Measurements from ENCODE around the gene FAM117B. TPM values are rescaled to one million over a fixed set of nuclear protein-coding genes. Genes with fewer than 3 reads are reported as not detected.

FAM117B gene
- 1 to 10 TPM; 5.9 to 6.4 TPM for total RNA-seq
- 8.0 TPM for polyA plus RNA-seq

GRCh38 chr2:202634556-202635427 is at the start of gene FAM117B:
FAM117B (plus strand) TSS chr2:202634969; CDS start chr2:202635188, 219 bp downstream.
- no peaks in the 10 kb centered on the region for H3K9me3 Mint-ChIP-seq
- H3K4me3 Mint-ChIP-seq, result peak within 1 kb of the TSS; percentile 90 to 100 (median 98)
- ChIA-PET CTCF (interaction anchor here (0.6 to 2.5 kb wide), 6 partner anchors 8 to 107 kb away, joined by 3 to 9 read pairs (median 4); no protein-coding TSS in a partner anchor), POLR2A (interaction anchor here (0.5 to 2.0 kb wide), 12 partner anchors 8 to 1381 kb away, joined by 3 to 21 read pairs (median 5); partner anchors contain the start of genes CARF and WDR12)
- Histone ChIP-seq H3K27me3 (ENCODE audit: insufficient read depth, low read length, poor library complexity, severe bottlenecking) (no peaks in the 10 kb centered on the region), H3K4me1 (ENCODE audit: insufficient read depth, low read length) (peaks cover 45% of the 10 kb centered on the region), H3K27ac (ENCODE audit: low read depth, low read length) (peak within 1 kb of the TSS; percentile 73), H3K36me3 (ENCODE audit: insufficient read depth, low read length) (no peaks in the 10 kb centered on the region), H3K4me3 (ENCODE audit: low read length) (peak within 1 kb of the TSS; percentile 79), H3K9me3 (ENCODE audit: low read length) (no peaks in the 10 kb centered on the region)
- H3K36me3 Mint-ChIP-seq, result peaks cover 0 to 16% (median 0%) of the 10 kb centered on the region in 3 donors
- peak within 1 kb of the TSS; percentile 89 to 99 (median 98) for H3K27ac Mint-ChIP-seq
- peaks cover 43 to 55% (median 45%) of the 10 kb centered on the region in 3 donors for H3K4me1 Mint-ChIP-seq
- H3K27me3 Mint-ChIP-seq, result no peaks in the 10 kb centered on the region
- DNase-seq, result peak; percentile 96 to 99 (median 97)

GRCh38 chr2:202588647-202589581 is 45.9 kb upstream of the FAM117B start:
- ChIA-PET CTCF (interaction anchor here (0.6 to 5.0 kb wide), 27 partner anchors 10 to 837 kb away, joined by 3 to 39 read pairs (median 4); partner anchors contain the start of genes CARF, CYP20A1, FAM117B and ICA1L), POLR2A (interaction anchor here (0.6 to 1.4 kb wide), 3 partner anchors 10 to 120 kb away, joined by 3 to 10 read pairs (median 7); partner anchors contain the start of gene FAM117B)
- peak; percentile 39 to 80 (median 66) for DNase-seq
- Histone ChIP-seq H3K27me3 (ENCODE audit: insufficient read depth, low read length, poor library complexity, severe bottlenecking) (no peaks in the 10 kb centered on the region), H3K4me1 (ENCODE audit: insufficient read depth, low read length) (peaks cover 8% of the 10 kb centered on the region), H3K27ac (ENCODE audit: low read depth, low read length) (no peak overlapping the region), H3K36me3 (ENCODE audit: insufficient read depth, low read length) (no peaks in the 10 kb centered on the region), H3K9me3 (ENCODE audit: low read length) (no peaks in the 10 kb centered on the region), H3K4me3 (ENCODE audit: low read length) (no peak overlapping the region)
- Mint-ChIP-seq H3K27ac (peak overlapping the region in 1 of 8 donors; percentile 12), H3K4me1 (peaks cover 4 to 10% (median 7%) of the 10 kb centered on the region in 3 donors), H3K9me3 (no peaks in the 10 kb centered on the region), H3K27me3 (no peaks in the 10 kb centered on the region), H3K36me3 (peaks cover 0 to 3% (median 0%) of the 10 kb centered on the region in 3 donors), H3K4me3 (peak overlapping the region in 4 of 7 donors; percentile 19 to 69 (median 30))

GRCh38 chr2:202589582-202589949 is 45.2 kb upstream of the FAM117B start:
- no peaks in the 10 kb centered on the region for H3K9me3 ChIP-seq (ENCODE audit: low read length)
- Mint-ChIP-seq H3K4me1 (peaks cover 4 to 10% (median 7%) of the 10 kb centered on the region in 3 donors), H3K9me3 (no peaks in the 10 kb centered on the region), H3K27ac (no peak overlapping the region), H3K27me3 (no peaks in the 10 kb centered on the region), H3K4me3 (no peak overlapping the region), H3K36me3 (no peaks in the 10 kb centered on the region)
- ChIA-PET POLR2A (interaction anchor here (1.4 kb wide), 1 partner anchor 46 kb away, joined by 7 read pairs; the partner anchor contains the start of gene FAM117B), CTCF (interaction anchor here (0.8 to 5.0 kb wide), 11 partner anchors 9 to 649 kb away, joined by 3 to 39 read pairs (median 6); partner anchors contain the start of genes CYP20A1, FAM117B and ICA1L)
- DNase-seq, result no peak
- no peak overlapping the region for H3K4me3 ChIP-seq (ENCODE audit: low read length)
- H3K27ac ChIP-seq (ENCODE audit: low read depth, low read length), result no peak overlapping the region
- peaks cover 8% of the 10 kb centered on the region for H3K4me1 ChIP-seq (ENCODE audit: insufficient read depth, low read length)
- H3K27me3 ChIP-seq (ENCODE audit: insufficient read depth, low read length, poor library complexity, severe bottlenecking), result no peaks in the 10 kb centered on the region
- H3K36me3 ChIP-seq (ENCODE audit: insufficient read depth, low read length), result no peaks in the 10 kb centered on the region

GRCh38 chr2:202592566-202592965 is 42.2 kb upstream of the FAM117B start:
- Histone ChIP-seq H3K36me3 (ENCODE audit: insufficient read depth, low read length) (no peaks in the 10 kb centered on the region), H3K4me1 (ENCODE audit: insufficient read depth, low read length) (peaks cover 8% of the 10 kb centered on the region), H3K4me3 (ENCODE audit: low read length) (no peak overlapping the region), H3K27ac (ENCODE audit: low read depth, low read length) (no peak overlapping the region), H3K9me3 (ENCODE audit: low read length) (no peaks in the 10 kb centered on the region), H3K27me3 (ENCODE audit: insufficient read depth, low read length, poor library complexity, severe bottlenecking) (no peaks in the 10 kb centered on the region)
- no peak for DNase-seq
- Mint-ChIP-seq H3K9me3 (no peaks in the 10 kb centered on the region), H3K4me1 (peaks cover 4 to 10% (median 7%) of the 10 kb centered on the region in 3 donors), H3K36me3 (no peaks in the 10 kb centered on the region), H3K27ac (no peak overlapping the region), H3K27me3 (no peaks in the 10 kb centered on the region), H3K4me3 (no peak overlapping the region)
- ChIA-PET CTCF (no interaction called here), POLR2A (no interaction called here)

- ChIA-PET POLR2A (interaction anchor here (0.6 to 0.7 kb wide), 2 partner anchors 11 to 163 kb away, joined by 7 to 10 read pairs; no protein-coding TSS in a partner anchor), CTCF (interaction anchor here (1.8 kb wide), 1 partner anchor 10 kb away, joined by 10 read pairs; no protein-coding TSS in a partner anchor)
- Mint-ChIP-seq H3K27me3 (no peaks in the 10 kb centered on the region), H3K36me3 (no peaks in the 10 kb centered on the region), H3K9me3 (no peaks in the 10 kb centered on the region), H3K27ac (no peak overlapping the region), H3K4me3 (no peak overlapping the region), H3K4me1 (peaks cover 0 to 4% (median 0%) of the 10 kb centered on the region in 3 donors)
- no peaks in the 10 kb centered on the region for H3K4me1 ChIP-seq (ENCODE audit: insufficient read depth, low read length)
- H3K36me3 ChIP-seq (ENCODE audit: insufficient read depth, low read length), result no peaks in the 10 kb centered on the region
- H3K27me3 ChIP-seq (ENCODE audit: insufficient read depth, low read length, poor library complexity, severe bottlenecking), result no peaks in the 10 kb centered on the region
- DNase-seq, result no peak
- H3K27ac ChIP-seq (ENCODE audit: low read depth, low read length), result no peak overlapping the region
- H3K4me3 ChIP-seq (ENCODE audit: low read length), result no peak overlapping the region
- H3K9me3 ChIP-seq (ENCODE audit: low read length), result no peaks in the 10 kb centered on the region
These were observed 35.7 kb upstream of the FAM117B start for GRCh38 chr2:202599105-202599504.

GRCh38 chr2:202599911-202600310 is 34.9 kb upstream of the FAM117B start:
- Histone ChIP-seq H3K4me3 (ENCODE audit: low read length) (no peak overlapping the region), H3K27me3 (ENCODE audit: insufficient read depth, low read length, poor library complexity, severe bottlenecking) (no peaks in the 10 kb centered on the region), H3K27ac (ENCODE audit: low read depth, low read length) (no peak overlapping the region), H3K4me1 (ENCODE audit: insufficient read depth, low read length) (no peaks in the 10 kb centered on the region), H3K9me3 (ENCODE audit: low read length) (no peaks in the 10 kb centered on the region), H3K36me3 (ENCODE audit: insufficient read depth, low read length) (no peaks in the 10 kb centered on the region)
- ChIA-PET CTCF (no interaction called here), POLR2A (no interaction called here)
- Mint-ChIP-seq H3K9me3 (no peaks in the 10 kb centered on the region), H3K27me3 (no peaks in the 10 kb centered on the region), H3K36me3 (no peaks in the 10 kb centered on the region), H3K27ac (no peak overlapping the region), H3K4me3 (no peak overlapping the region), H3K4me1 (peaks cover 0 to 4% (median 0%) of the 10 kb centered on the region in 3 donors)
- no peak for DNase-seq

GRCh38 chr2:202604699-202605098 is 30.1 kb upstream of the FAM117B start:
- no peak overlapping the region for H3K27ac ChIP-seq (ENCODE audit: low read depth, low read length)
- no peak overlapping the region for H3K4me3 ChIP-seq (ENCODE audit: low read length)
- Mint-ChIP-seq H3K4me1 (peaks cover 0 to 4% (median 0%) of the 10 kb centered on the region in 3 donors), H3K4me3 (no peak overlapping the region), H3K27me3 (no peaks in the 10 kb centered on the region), H3K9me3 (no peaks in the 10 kb centered on the region), H3K36me3 (peaks cover 0 to 5% (median 0%) of the 10 kb centered on the region in 3 donors), H3K27ac (no peak overlapping the region)
- H3K9me3 ChIP-seq (ENCODE audit: low read length), result no peaks in the 10 kb centered on the region
- no peaks in the 10 kb centered on the region for H3K27me3 ChIP-seq (ENCODE audit: insufficient read depth, low read length, poor library complexity, severe bottlenecking)
- CTCF ChIA-PET, result interaction anchor here (1.0 kb wide), 1 partner anchor 16 kb away, joined by 3 read pairs; no protein-coding TSS in a partner anchor
- H3K4me1 ChIP-seq (ENCODE audit: insufficient read depth, low read length), result no peaks in the 10 kb centered on the region
- no peak for DNase-seq
- POLR2A ChIA-PET, result no interaction called here
- H3K36me3 ChIP-seq (ENCODE audit: insufficient read depth, low read length), result no peaks in the 10 kb centered on the region
